AG04449 (cell line): ENCODE measurements around the gene SHISAL1.

Experiments used
- CTCF ChIA-PET: fragments of 350-600 bp; formaldehyde crosslinking; extraction: SDS; loops from one replicate; lab custom pipeline; 2021; ENCODE audit warnings: antibody characterized with exemption; lab: Yijun Ruan, JAX
- POLR2A ChIA-PET: fragments of 400-600, 350-600 bp; formaldehyde crosslinking; extraction: SDS; loops from one replicate; lab custom pipeline; 2020; ENCODE audit warnings: antibody characterized with exemption, inconsistent platforms; lab: Yijun Ruan, JAX
- DNase-seq: peaks from one replicate; pipeline ENCODE4 v3.0.0-alpha.2; 2010; ENCODE audit warnings: low read depth, low spot score
- H3K4me3 ChIP-seq: 2 replicates; pipeline ENCODE4 v1.5.1; 2011; ENCODE audit warnings: low read depth, mild to moderate bottlenecking, control low read depth, low read length
- TF ChIP-seq, protein P1 (sequence below): IDR thresholded peaks from one replicate; pipeline ENCODE4 v1.5.1; 2011; ENCODE audit warnings: mild to moderate bottlenecking, moderate library complexity, low read length, control low read depth, inconsistent platforms; ENCODE audit not compliant: insufficient read depth; ENCODE audit errors: missing control alignments

The SHISAL1 gene

GRCh38 chr22:44221710-44222475, 90.9 kb downstream of the SHISAL1 start:
- no peak for DNase-seq
- TF ChIP-seq, protein P1, sequence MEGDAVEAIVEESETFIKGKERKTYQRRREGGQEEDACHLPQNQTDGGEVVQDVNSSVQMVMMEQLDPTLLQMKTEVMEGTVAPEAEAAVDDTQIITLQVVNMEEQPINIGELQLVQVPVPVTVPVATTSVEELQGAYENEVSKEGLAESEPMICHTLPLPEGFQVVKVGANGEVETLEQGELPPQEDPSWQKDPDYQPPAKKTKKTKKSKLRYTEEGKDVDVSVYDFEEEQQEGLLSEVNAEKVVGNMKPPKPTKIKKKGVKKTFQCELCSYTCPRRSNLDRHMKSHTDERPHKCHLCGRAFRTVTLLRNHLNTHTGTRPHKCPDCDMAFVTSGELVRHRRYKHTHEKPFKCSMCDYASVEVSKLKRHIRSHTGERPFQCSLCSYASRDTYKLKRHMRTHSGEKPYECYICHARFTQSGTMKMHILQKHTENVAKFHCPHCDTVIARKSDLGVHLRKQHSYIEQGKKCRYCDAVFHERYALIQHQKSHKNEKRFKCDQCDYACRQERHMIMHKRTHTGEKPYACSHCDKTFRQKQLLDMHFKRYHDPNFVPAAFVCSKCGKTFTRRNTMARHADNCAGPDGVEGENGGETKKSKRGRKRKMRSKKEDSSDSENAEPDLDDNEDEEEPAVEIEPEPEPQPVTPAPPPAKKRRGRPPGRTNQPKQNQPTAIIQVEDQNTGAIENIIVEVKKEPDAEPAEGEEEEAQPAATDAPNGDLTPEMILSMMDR: no peak
- ChIA-PET POLR2A (no interaction called here), CTCF (interaction anchor here (0.6 to 1.1 kb wide), 2 partner anchors 10 to 15 kb away, joined by 3 read pairs; no protein-coding TSS in a partner anchor)
- H3K4me3 ChIP-seq: no peak overlapping the region

- TF ChIP-seq, protein P1: no peak
- no peak for DNase-seq
- ChIA-PET CTCF (interaction anchor here (0.6 to 1.1 kb wide), 2 partner anchors 9 to 14 kb away, joined by 3 read pairs; no protein-coding TSS in a partner anchor), POLR2A (no interaction called here)
- H3K4me3 ChIP-seq: no peak overlapping the region
Measured at GRCh38 chr22:44220727-44221680, 91.7 kb downstream of the SHISAL1 start.

DNA sequence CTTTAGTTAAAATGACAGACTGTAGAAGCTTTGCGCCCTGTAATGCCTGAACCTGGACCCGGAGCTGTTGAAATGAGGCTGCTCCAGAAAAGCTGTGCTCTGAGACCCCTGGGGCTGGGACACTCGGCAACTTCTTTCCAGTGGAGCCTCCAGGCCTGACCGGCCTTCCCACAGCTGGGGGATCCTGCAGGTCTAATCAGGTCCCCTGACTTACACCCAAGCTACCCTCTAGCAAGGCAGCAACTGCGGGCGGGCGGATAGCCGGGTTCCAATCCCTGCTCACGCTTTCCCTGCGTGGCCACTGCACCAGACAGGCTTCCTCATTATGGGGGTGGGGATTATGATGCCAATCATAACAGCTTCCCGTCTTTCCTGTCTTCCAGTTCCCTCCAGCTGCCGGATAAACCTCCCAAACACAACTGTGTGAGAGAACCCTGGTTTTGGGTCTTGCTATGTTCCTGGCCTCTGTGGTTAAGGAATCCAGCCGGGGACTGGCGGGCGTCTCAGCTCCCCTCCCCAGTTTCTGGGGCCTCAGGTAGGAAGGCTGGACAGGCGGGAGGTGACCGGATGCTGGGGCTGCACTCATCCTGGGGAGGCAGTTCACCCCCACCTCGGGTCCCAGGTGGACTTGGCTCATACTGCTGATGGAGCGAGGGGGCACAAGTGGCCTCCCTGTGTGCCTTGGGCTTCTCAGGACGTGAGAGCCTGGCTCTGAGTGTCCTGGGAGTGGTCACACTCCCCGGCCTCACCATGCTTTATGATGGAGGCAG, 93.5 kb downstream of the SHISAL1 start:
- DNase-seq: no peak
- no peak overlapping the region for H3K4me3 ChIP-seq
- TF ChIP-seq, protein P1: no peak
- CTCF ChIA-PET: no interaction called here
- POLR2A ChIA-PET: interaction anchor here (0.6 kb wide), 1 partner anchor 122 kb away, joined by 3 read pairs; no protein-coding TSS in a partner anchor

DNA sequence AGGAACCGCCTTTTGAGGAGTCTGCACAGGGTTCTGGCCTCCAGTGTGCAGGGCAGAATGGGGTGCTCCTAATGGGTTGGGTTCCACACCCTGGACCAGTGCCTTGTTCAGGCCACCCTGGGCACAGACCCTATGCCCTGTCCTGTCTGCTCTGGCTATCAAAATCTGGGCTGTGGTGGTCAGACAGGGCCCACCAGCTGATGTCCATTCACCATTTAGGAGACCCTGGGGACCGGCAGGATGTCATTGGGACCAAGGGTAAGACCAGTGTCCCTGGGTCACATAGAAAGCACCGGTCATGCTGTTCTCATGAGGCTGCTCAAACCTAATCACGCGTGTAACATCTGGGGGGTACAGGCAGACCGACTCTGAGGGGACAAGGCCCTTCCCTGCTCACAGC, 94.7 kb downstream of the SHISAL1 start:
- TF ChIP-seq, protein P1: no peak
- CTCF ChIA-PET: no interaction called here
- DNase-seq: no peak
- no peak overlapping the region for H3K4me3 ChIP-seq
- POLR2A ChIA-PET: no interaction called here

DNA sequence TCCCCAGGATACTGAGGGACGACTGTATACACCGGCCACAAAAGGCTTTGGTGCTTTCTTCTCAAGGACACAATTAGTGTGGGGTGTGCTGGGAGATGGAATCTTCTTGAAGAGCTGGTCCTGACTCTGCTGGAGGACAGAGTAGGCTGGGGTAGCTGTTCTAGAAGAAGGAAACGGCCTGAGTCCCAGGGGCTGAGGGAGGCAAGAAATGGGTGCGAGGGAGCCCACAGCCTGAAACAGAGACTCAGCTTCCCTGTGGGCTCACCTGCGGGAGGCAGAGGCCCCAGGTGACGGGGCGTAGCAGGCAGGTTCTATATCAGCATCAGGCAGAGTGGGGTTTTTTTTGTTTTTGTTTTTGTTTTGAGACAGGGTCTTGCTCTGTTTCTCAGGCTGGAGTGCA, 95.4 kb downstream of the SHISAL1 start:
- no peak for DNase-seq
- ChIA-PET CTCF (no interaction called here), POLR2A (no interaction called here)
- H3K4me3 ChIP-seq: no peak overlapping the region
- TF ChIP-seq, protein P1: no peak
